T-helper 1 cell treated with Interleukin-12 subunit alpha and Interleukin-12 subunit beta and Interleukin-4 antibody, amounts not matched to agents 30 ng/mL and 1 ng/mL, for 36 hours (primary cell): ENCODE measurements around the gene CFAP91. TPM values are rescaled to one million over a fixed set of nuclear protein-coding genes. Genes with fewer than 3 reads are reported as not detected.

ENCODE experiments used
- intact Hi-C: fragments of 100-400 bp; cut with micrococcal nuclease; formaldehyde crosslinking; loops from one replicate; pipeline ENCODE4 v1.15.1; 2024
- total RNA-seq: library from RNA; stranded (reverse); gene quantifications from 2 replicates; pipeline ENCODE4 v1.2.3, GENCODE V29; 2022

CFAP91 gene
- 0.17 and 0.20 TPM in 2 replicates for total RNA-seq

DNA sequence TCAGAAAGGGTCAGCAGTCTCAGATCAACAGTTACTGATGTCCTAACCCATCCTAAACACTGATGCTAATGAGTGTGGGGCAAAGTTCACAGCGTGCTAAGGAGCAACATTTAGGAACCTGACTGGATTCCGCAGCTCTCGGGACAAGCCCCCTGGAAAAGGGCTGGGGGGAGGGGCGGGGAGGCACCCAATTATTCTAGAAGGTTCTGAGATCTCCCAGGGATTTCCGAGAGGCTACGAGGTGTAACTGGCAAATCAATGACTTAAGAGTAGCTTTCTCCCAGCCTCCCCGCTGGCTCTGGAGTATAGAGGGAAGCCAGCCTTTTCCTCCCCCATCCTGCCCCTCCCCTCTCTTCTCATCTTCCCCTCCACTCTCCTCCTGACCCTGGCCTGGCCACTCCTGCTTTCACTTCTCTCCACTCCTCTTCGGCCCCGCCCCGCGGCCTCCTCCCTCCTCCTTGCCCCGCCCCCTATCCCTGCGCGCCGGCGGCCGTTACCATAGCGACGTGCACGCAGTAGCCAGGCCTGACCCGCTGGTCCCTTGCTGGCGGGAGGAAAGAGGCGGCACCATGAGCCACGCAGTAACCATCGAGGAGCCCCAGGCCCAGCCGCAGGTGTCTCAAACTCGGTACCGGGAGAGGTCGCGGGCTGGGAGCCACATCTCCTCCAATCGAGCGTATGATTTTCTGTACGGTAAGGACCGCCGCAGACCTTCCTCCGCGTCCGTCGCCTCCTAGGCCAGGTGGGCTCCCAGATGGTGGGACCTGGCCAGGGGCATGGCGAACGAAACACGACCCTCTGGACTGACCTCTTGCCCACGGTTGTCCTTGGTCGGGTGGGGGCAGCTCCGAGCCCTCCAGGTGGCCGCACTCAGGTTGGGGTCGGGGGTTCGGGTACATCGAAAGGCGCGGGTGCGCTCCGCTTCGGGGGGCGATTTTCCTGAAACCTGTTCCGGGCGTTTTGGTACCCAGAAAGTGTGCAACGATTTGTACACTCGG, at the start of gene CFAP91:
CFAP91 (plus strand) TSS at position 493 of the 998 bp plus-strand sequence; CDS start at position 570, 77 bp downstream.
- intact Hi-C loops, result loop anchor here (2.0 to 10.0 kb wide), 5 partner anchors 629 to 894 kb away; partner anchors contain the start of genes LRRC58 and NDUFB4

DNA sequence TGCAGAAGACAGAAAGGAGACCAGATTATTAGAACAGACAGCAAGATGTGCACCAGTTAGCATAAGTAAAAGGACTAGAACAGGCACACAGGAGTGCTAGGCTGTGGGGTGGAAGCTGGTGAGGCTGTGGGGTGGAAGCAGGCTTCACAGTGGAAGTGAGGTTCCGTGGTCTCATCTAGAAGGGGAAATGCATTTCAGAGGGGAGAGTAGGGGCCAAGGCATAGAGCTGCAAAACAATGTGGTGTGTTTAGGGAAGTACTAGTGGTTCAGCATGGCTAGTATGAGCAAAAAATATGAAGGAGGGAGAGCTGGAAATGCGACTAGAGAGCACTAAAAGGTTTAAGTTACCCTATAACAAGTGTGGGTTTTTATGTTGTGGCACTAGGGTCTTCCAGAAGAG, 48.9 kb upstream of the CFAP91 start:
- intact Hi-C loops, result no loop called here

DNA sequence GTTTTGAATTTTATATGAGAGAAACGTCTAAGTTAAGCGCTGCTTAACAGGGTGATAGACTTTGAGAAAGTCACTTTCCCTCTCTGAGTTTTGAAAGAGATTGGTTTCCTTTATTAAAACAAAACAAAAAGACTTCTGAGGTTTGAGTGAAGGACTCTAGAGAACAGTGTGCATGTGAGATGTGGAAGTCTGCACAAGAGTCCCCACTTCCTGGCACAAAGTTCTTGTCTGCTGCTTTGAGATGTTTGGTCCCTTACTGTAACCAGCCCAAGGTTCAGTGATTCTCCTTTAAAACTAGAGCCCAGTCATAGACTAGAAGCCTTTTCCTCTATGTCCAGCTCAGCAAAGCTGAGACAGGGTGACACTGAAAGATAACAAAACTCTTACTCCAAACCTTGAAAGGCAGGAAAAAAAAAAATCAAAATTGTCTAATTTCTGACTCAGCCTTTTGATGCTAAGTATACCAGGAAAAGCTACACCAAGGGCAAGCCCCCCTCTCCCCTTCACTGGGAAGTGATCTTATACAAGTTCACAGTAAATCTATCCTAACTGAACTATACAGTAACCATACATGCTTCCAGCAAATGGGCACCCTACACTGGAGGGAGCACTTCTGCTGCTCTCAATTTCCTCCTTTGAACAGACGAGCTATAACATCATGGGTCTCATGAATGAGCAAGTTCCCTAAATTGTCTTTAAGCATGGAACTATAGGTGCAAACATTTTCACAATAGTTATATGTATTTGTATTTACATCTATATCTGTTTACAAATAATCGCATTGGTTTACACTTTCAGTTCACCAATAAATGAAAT, 44.7 kb upstream of the CFAP91 start:
- intact Hi-C loops, result no loop called here

DNA sequence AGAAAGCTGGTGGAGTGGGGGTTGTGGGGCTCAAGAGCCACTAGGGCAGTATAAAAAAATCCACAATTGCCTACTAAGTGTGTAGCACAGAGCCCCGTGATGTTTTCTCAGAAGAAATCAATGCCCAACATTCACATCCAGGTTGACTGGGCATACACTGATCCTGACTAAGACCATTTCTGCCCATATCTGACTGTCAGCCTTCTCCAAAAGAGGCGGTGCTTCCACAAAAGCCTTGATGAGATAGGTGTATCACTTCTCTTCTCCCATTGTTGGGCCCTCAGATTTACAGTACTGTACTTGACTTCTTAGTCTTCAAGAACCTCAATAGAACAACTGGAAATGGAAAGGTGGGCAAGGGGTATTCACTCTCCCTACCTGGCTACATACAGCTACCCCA, 43.8 kb upstream of the CFAP91 start:
- intact Hi-C loops, result no loop called here

DNA sequence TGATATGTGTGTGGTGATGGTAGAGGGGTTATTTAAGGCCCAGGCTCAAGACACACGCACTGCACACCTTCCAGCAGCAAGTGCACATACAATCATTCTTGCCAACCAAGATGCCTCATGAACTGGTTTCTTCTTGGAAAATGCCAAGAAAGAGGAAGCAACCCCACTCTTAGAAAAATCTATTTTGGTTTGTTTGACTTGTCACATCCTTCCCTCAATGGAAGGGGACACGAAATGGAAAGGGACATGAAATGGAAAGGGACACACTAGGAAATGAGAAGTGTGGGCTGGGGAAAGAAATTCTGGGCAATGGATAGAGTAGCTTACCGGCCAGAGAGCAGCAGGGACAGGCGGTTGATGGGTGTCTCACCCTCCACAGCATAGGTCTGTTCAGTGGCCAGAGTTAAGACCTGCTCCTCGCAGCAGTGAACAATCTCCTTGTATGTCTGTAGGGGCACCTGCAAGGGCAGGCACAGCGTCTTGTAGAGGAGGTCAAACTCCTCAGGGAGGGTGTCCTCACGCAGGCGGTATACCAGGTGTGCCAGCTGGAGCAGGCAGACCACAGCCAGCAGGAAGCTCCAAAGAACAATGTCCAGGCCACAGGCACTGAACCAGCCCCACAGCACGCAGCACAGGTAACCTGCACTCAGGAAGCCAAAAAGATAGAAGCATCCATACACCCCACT, 43.1 kb upstream of the CFAP91 start:
- intact Hi-C loops, result no loop called here

DNA sequence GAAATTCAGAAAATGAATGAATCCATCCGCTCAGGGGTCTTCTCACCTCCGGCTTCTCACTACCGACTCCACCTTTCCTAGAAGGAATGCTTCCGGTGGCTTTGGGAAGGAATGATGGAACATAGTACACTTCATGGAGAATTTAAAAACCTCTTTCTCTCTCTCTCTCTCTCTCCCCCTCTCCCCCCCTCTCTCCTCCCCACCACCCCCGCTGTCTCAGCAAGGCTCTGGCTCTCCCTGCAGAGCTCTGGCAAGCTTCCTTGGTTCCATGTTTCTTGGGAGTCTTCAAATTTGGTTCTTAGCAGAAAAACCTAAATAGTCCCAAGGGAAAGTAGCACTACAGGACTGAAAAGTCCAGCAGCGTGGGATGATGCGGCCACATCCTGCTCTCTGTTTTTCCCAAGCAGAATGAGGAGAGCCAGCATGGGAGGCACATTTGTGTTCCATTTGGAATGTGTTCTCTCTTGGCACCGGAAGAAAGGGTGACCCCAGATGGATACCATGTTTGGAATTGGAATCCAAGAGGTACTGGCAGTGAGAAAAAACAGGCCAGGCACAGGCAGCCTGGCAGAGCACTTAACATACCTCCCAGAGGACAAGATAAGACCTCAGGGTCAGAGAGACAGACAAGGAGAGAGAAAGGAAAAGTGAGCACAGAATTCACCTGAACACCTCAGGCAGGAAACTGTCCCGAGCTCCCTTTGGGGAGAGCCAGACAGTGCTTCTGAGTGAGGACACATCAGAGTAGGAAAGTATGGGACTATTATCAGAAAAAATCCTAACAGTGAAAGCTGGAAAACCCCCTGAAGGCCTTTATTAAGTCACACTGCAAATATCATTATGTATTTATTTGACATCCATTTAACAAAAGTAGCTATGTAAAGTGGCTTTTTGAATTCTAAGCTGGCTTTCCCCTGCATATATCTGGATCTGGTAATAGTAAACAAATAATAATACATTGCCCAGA, 42.1 kb upstream of the CFAP91 start, which contains the start of gene POPDC2:
POPDC2 (minus strand) TSS at position 116 of the 967 bp plus-strand sequence. CDS start 166 bp downstream, outside the sequence.
- intact Hi-C loops, result no loop called here

DNA sequence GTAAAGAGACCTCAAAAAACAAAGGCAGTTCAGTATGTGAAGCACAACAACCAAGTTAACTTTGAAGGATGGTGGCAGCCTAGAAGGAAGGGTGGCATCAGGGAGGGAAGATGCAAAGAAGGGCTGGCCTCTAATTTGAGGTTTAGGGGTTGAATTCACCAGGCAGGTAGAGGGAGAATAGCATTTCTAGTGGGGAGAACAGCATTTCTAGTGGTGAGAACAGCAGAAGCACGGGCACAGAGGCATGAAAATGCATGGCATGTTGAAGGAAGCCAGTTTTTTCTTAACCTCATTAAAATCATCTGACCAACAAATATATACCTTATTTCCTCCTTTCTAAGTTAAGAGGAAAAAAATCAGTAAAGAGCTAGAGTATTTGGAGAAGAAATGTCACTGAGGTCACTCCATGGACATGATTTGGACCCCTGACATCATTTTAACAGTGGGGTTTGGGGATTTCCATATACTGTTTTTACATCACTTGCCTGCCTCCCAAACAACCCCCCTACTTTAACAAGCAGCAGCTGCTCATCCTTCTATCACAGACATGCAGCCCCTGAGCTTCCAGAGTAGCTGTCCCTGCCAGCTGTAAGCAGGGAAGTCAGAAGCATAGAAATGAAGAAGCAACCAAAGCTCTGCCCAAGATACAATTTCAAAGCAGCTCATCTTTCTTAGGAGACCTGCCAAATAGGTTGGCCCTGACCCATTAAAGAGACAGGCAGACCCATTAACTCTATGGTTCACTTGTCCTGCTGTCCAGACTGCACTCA, 40.0 kb upstream of the CFAP91 start:
- intact Hi-C loops, result no loop called here

DNA sequence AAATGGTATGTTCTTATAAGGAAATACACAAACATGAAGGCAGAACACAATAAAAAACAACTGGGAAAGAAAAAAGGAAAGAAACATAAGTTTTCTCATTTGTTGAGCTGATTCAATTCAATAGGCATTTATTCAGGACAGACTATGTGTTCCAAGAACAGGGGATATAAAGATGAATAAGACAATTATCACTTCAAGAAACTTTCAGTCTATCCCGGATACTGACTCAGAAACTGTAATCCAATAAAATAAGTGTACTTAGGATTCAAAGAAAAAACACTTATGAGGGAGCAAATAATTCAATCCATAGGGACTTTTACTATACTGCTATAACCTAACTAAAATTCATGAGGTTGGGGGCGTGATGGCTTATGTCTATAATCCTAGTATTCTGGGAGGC, 38.9 kb upstream of the CFAP91 start:
- intact Hi-C loops, result no loop called here

DNA sequence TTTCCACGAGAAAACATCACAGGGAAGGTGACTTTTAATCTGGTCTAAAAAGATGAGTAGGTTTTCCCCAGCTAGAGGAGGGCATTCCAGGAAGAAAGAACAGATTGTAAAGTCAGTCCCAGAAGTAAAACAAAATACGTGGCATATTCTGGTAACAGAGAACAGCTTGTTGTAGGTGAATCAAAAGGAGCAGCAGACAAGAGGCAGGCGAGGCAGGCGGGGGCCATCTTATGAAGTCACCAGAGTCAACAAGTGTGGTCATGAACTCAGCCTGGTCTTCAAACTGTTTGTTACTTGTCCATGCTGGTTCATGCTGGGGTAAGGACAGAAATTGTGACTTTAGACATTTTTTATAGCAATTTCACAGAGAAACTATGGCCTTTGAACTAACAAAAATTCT, 38.5 kb upstream of the CFAP91 start:
- intact Hi-C loops, result no loop called here

DNA sequence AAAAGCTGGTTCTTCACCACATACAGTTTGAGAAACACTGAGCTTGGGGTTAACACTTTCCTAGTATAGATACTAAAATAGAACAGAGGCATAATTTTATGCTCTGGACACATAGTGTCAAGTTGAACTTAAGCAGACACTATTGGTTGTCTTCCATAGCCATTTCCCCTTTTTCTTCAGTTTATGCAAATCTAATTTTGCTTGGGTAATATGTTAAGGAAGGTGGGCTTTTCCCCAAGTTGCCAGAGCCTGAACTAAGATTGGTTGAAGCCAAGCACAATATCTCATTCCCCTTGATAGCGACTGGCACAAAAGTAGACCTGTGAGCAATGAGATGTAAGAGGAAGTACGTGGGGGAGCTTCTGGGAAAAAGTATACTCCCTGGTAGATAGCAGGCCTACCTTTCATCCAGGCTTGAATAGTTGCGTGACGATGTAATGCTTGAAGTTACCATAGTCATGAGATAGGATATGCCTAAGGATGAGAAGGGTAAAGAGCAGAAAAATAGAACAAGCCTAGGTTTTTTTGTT, 37.9 kb upstream of the CFAP91 start:
- intact Hi-C loops, result no loop called here

DNA sequence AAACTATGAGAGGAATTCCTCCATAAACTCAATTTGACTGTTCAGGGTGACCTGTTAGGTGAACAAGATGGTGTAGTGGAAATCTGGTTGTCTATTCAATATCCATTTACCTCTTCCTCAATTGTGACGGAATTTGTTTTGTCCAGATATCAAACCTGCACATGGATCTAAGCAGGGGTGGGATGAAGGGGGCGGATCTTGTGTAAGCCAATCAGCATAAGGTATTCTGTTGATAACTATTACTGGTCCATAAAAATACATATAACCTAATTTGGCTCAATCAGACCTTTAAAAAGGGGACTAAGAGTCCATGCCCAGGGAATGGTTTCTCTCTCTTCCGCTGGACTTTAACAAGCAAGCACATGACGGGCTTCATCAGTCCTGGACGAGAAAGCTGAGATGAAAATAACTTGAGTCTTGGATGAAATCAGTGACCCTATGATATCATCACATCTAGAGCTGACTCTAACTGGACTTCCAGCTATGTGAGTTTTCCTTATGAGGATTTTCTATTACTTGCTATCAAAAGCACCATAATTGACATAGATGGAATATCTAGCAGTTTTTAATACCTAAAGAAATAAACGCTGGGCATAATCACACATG, 36.8 kb upstream of the CFAP91 start:
- intact Hi-C loops, result no loop called here

DNA sequence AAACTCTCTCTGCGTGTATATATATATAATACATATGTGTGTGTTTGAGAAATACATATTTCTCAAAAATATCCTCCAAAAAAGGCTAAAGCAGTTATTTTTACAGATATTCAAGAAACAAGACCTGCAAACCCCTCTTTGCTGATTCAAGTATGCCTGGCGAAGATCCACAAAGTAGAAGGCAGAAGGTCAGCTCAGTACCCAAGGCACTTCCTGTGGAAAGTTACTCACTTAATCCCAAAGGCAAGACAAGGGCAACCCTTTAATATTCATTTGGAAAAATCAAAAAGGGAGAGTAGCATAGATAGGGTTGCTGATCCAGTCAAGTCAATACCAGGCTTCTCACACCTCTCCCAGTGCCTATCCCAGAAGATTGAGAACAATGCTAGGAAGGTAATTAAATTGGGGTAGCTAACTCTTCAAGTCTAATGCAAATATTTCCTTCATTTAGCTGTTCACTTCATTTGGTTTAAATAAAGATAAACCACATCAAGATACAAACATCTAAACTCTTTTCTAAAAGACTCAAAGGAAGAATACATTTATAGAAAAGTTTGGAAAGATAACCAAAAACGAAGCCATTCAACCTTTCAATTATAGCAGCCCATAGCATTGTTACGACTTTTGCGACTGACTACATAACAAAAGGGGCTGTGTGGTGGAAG, 32.8 kb upstream of the CFAP91 start:
- intact Hi-C loops, result loop anchor here (10.0 kb wide), 1 partner anchor 925 kb away; the partner anchor contains the start of gene NDUFB4

DNA sequence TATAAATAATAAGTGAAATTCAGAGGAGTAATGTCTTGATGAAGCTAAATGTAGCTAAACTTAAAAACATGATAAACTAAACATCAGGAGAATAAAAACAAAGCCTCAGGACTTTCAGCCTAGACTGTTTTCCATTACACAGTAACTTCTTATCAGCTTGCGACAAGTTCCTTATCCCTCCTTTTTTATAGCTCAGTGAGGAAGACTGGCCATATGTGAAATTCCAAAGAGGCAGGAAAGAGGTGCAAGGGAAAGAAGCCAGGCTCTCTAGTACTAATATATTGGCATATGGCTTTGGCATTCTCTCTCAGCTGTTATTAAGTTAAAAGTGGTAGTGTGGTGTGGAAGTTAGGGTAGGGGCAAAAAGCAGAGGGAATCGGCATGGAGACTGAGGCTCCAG, 30.0 kb upstream of the CFAP91 start:
- intact Hi-C loops, result loop anchor here (10.0 kb wide), 1 partner anchor 922 kb away; the partner anchor contains the start of gene NDUFB4

DNA sequence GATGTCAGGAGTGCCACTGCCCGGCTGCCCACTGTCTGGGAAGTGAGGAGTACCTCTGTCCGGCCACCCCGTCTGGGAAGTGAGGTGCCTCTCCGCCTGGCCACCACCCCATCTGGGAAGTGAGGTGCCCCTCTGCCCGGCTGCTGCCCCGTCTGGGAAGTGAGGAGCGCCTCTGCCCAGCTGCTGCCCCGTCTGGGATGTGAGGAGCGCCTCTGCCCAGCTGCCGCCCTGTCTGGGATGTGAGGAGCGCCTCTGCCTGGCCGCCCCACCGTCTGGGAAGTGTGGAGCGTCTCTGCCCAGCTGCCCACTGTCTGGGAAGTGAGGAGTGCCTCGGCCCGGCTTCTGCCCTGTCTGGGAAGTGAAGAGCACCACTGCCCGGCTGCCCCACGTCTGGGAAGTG, 28.9 kb upstream of the CFAP91 start:
- intact Hi-C loops, result loop anchor here (10.0 kb wide), 1 partner anchor 921 kb away; the partner anchor contains the start of gene NDUFB4

DNA sequence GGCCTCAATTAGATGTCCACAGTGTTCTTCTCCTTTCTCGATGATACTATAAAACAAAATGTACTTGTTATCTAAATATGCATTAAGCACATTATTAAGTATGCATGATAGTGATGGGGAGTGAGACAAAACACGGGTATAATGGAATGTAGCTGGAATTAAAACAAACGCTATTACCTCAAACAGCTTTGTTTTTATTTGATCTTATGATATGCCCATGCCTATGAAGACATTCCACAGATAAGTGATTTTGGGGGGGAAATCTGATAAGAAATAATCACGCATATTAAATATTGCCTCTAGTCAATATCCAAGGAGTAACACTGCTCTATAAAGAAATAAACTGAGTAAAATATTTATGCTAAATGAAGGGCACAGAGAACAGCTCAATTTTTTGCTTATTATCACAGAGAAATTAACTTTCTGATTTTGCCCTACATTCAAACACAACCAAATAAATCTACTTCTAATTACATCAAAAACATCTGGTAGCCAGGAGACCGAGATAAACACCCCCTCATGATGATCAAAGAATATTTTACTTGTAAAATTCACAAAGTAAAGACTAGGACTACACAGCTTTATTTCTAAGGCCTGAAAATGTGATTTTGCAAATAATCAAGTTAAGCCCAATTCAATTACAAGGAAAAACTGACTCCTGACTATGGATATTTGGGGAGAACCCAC, 27.5 kb upstream of the CFAP91 start:
- intact Hi-C loops, result loop anchor here (10.0 kb wide), 1 partner anchor 919 kb away; the partner anchor contains the start of gene NDUFB4

DNA sequence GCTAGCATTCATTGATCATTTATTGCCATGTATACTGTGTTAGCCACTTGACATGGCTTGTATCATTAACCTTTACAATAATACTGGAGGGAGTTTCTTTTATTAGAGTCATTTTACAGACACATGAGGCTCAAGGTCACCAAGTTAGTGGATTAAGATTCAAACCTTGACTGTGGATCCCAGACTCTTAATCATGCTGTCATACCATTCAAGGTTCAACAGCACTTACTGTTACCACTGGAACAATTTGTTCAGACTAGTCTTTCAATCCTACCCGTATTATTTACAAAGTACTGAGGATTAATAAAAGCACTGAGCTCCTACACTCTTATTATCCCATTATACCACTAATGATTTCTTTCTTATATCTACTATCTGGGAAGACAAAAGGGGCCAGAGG, 26.8 kb upstream of the CFAP91 start:
- intact Hi-C loops, result loop anchor here (1.0 to 10.0 kb wide), 8 partner anchors 37 to 919 kb away; partner anchors contain the start of genes ADPRH, ARHGAP31, CD80 and LRRC58
